Astrocyte (in vitro differentiated cells and primary cell): ENCODE data around the gene IGFBP5. TPM values are rescaled to one million over a fixed set of nuclear protein-coding genes. Genes with fewer than 3 reads are reported as not detected.

ENCODE experiments used
- DNase-seq: peaks from one replicate; pipeline ENCODE4 v3.0.0-alpha.2; 2010; ENCODE audit warnings: low read depth
- FAIRE-seq: peaks from 2 replicates; lab custom pipeline; 2011; peaks lifted over from hg19 to GRCh38; lab: Jason Lieb, UNC
- H2AFZ ChIP-seq: 2 replicates; pipeline ENCODE4 v1.6.0; 2012; ENCODE audit warnings: low read depth, low read length, inconsistent platforms
- H3K27ac ChIP-seq: 2 replicates; pipeline ENCODE4 v1.5.1; 2011; ENCODE audit warnings: low read depth, low read length, inconsistent platforms
- H3K27me3 ChIP-seq: 2 replicates; pipeline ENCODE4 v1.6.0; 2011; ENCODE audit warnings: low read length, inconsistent platforms; ENCODE audit not compliant: insufficient read depth
- H3K36me3 ChIP-seq: 2 replicates; pipeline ENCODE4 v1.5.1; 2011; ENCODE audit warnings: low read length, inconsistent platforms; ENCODE audit not compliant: insufficient read depth
- H3K4me1 ChIP-seq: 2 replicates; pipeline ENCODE4 v1.5.1; 2011; ENCODE audit warnings: low read length, inconsistent platforms; ENCODE audit not compliant: insufficient read depth
- H3K4me2 ChIP-seq: 2 replicates; pipeline ENCODE4 v1.6.0; 2012; ENCODE audit warnings: low read length, inconsistent platforms
- H3K4me3 ChIP-seq: 2 replicates; pipeline ENCODE4 v1.5.1; 2011; ENCODE audit warnings: low read depth, mild to moderate bottlenecking, low read length, inconsistent platforms; ENCODE audit not compliant: insufficient read depth
- H3K79me2 ChIP-seq: 2 replicates; pipeline ENCODE4 v1.6.0; 2012; ENCODE audit warnings: mild to moderate bottlenecking, low read length, inconsistent platforms; ENCODE audit not compliant: insufficient read depth
- H3K9ac ChIP-seq: 2 replicates; pipeline ENCODE4 v1.6.0; 2012; ENCODE audit warnings: mild to moderate bottlenecking, low read length, inconsistent platforms
- H3K9me3 ChIP-seq: 2 replicates; pipeline ENCODE4 v1.5.1; 2012; ENCODE audit warnings: low read depth, mild to moderate bottlenecking, low read length, inconsistent platforms; ENCODE audit not compliant: insufficient read depth
- H4K20me1 ChIP-seq: 2 replicates; pipeline ENCODE4 v1.6.0; 2012; ENCODE audit warnings: low read length, inconsistent platforms; ENCODE audit not compliant: insufficient read depth
- H3K27ac Mint-ChIP-seq: one replicate; pipeline ENCODE4 v1.8.0; 2021; ENCODE audit warnings: mild to moderate bottlenecking, mixed read lengths; ENCODE audit not compliant: unreplicated experiment
- H3K27me3 Mint-ChIP-seq: one replicate; pipeline ENCODE4 v1.8.0; 2021; ENCODE audit warnings: low read depth, mixed read lengths; ENCODE audit not compliant: unreplicated experiment
- H3K36me3 Mint-ChIP-seq: one replicate; pipeline ENCODE4 v1.8.0; 2021; ENCODE audit warnings: low read depth, mixed read lengths; ENCODE audit not compliant: unreplicated experiment
- H3K4me1 Mint-ChIP-seq: one replicate; pipeline ENCODE4 v1.8.0; 2021; ENCODE audit warnings: low read depth, mixed read lengths; ENCODE audit not compliant: unreplicated experiment
- H3K4me3 Mint-ChIP-seq: one replicate; pipeline ENCODE4 v1.8.0; 2021; ENCODE audit warnings: mild to moderate bottlenecking, moderate library complexity, mixed read lengths; ENCODE audit not compliant: unreplicated experiment
- H3K9me3 Mint-ChIP-seq: one replicate; pipeline ENCODE4 v1.8.0; 2021; ENCODE audit warnings: mild to moderate bottlenecking, mixed read lengths; ENCODE audit not compliant: unreplicated experiment
- CTCF ChIP-seq: IDR thresholded peaks from 2 replicates; pipeline ENCODE4 v1.5.1; 2011; ENCODE audit warnings: low read depth, mild to moderate bottlenecking, inconsistent platforms, low read length, moderate library complexity; ENCODE audit not compliant: insufficient read depth
- EZH2 ChIP-seq: IDR thresholded peaks from 2 replicates; pipeline ENCODE4 v1.6.1; 2012; ENCODE audit warnings: mild to moderate bottlenecking, low read length, inconsistent platforms; ENCODE audit not compliant: insufficient read depth
- total RNA-seq: library from RNA; stranded (reverse); gene quantifications from 2 replicates; pipeline ENCODE4 v1.2.1, GENCODE V29; 2021

Gene IGFBP5
- total RNA-seq, 1 donor from 2014 or later, result 422 TPM

- Histone ChIP-seq H3K27ac (no peak overlapping the region), H3K9me3 (no peaks in the 10 kb centered on the region), H3K36me3 (peaks cover 19% of the 10 kb centered on the region), H3K27me3 (no peaks in the 10 kb centered on the region), H3K4me3 (no peak overlapping the region), H3K79me2 (no peaks in the 10 kb centered on the region), H4K20me1 (peaks cover 64% of the 10 kb centered on the region), H3K4me1 (peaks cover 10% of the 10 kb centered on the region), H3K9ac (no peak overlapping the region), H2AFZ (no peak overlapping the region), H3K4me2 (no peak overlapping the region)
- FAIRE-seq, result no peak
- TF ChIP-seq CTCF, result no peak
- no peak for TF ChIP-seq EZH2
- H3K27ac Mint-ChIP-seq, result no peak overlapping the region
- no peaks in the 10 kb centered on the region for H3K27me3 Mint-ChIP-seq
- H3K4me3 Mint-ChIP-seq, result peak overlapping the region; percentile 23
- peaks cover 20% of the 10 kb centered on the region for H3K36me3 Mint-ChIP-seq
- peaks cover 2% of the 10 kb centered on the region for H3K9me3 Mint-ChIP-seq
- H3K4me1 Mint-ChIP-seq, result peaks cover 43% of the 10 kb centered on the region
- no peak for DNase-seq
Observed at GRCh38 chr2:216679658-216680024, 15.7 kb downstream of the IGFBP5 start.

- H3K27ac Mint-ChIP-seq, result no peak overlapping the region
Observed at GRCh38 chr2:216678813-216679657, 16.3 kb downstream of the IGFBP5 start.

More at GRCh38 chr2:216678813-216679657, 16.3 kb downstream of the IGFBP5 start:
- Histone ChIP-seq H3K79me2 (no peaks in the 10 kb centered on the region), H3K36me3 (peaks cover 19% of the 10 kb centered on the region), H4K20me1 (peaks cover 64% of the 10 kb centered on the region), H3K27me3 (no peaks in the 10 kb centered on the region), H3K9ac (no peak overlapping the region), H2AFZ (no peak overlapping the region), H3K4me2 (no peak overlapping the region), H3K9me3 (no peaks in the 10 kb centered on the region), H3K27ac (no peak overlapping the region), H3K4me1 (peaks cover 10% of the 10 kb centered on the region), H3K4me3 (no peak overlapping the region)
- Mint-ChIP-seq H3K4me3 (no peak overlapping the region), H3K36me3 (peaks cover 24% of the 10 kb centered on the region), H3K4me1 (peaks cover 39% of the 10 kb centered on the region), H3K27me3 (no peaks in the 10 kb centered on the region), H3K9me3 (peaks cover 2% of the 10 kb centered on the region)
- FAIRE-seq, result no peak
- DNase-seq, result no peak
- no peak for TF ChIP-seq CTCF
- no peak for TF ChIP-seq EZH2
